Endothelial cell (in vitro differentiated cells): ENCODE measurements around the gene SLC16A7. TPM values are rescaled to one million over a fixed set of nuclear protein-coding genes. Genes with fewer than 3 reads are reported as not detected.

Experiments
- DNase-seq: peaks from one replicate; pipeline ENCODE4 v3.0.0; 2021; ENCODE audit warnings: low spot score
- H3K27ac Mint-ChIP-seq: one replicate; pipeline ENCODE4 v1.8.0; 2021; ENCODE audit warnings: mixed read lengths, inconsistent platforms; ENCODE audit not compliant: unreplicated experiment
- H3K27me3 Mint-ChIP-seq: one replicate; pipeline ENCODE4 v1.8.0; 2021; ENCODE audit warnings: mild to moderate bottlenecking, moderate library complexity, mixed read lengths, inconsistent platforms; ENCODE audit not compliant: unreplicated experiment
- H3K36me3 Mint-ChIP-seq: one replicate; pipeline ENCODE4 v1.8.0; 2021; ENCODE audit warnings: mild to moderate bottlenecking, low read depth, mixed read lengths, inconsistent platforms; ENCODE audit not compliant: unreplicated experiment
- H3K4me1 Mint-ChIP-seq: one replicate; pipeline ENCODE4 v1.8.0; 2021; ENCODE audit warnings: mild to moderate bottlenecking, mixed read lengths, inconsistent platforms; ENCODE audit not compliant: unreplicated experiment
- H3K4me3 Mint-ChIP-seq: one replicate; pipeline ENCODE4 v1.8.0; 2021; ENCODE audit warnings: mild to moderate bottlenecking, mixed read lengths, inconsistent platforms; ENCODE audit not compliant: unreplicated experiment
- H3K9me3 Mint-ChIP-seq: one replicate; pipeline ENCODE4 v1.8.0; 2021; ENCODE audit warnings: mixed read lengths, inconsistent platforms; ENCODE audit not compliant: unreplicated experiment
- CTCF ChIP-seq: fragments of 200-600 bp; sonication (generic); IDR thresholded peaks from one replicate; pipeline ENCODE4 v1.5.0; 2021; ENCODE audit warnings: antibody characterized with exemption; ENCODE audit not compliant: unreplicated experiment
- total RNA-seq: library from RNA; stranded (reverse); fragmentation: NEBNext Ultra II Directional; extraction: Animal tissue kit (Norgen Biotek cat#: 25700); gene quantifications from one replicate; pipeline ENCODE4 v1.2.1, GENCODE V29; 2021; ENCODE audit not compliant: unreplicated experiment

The SLC16A7 gene
- total RNA-seq, 1 donor from 2014 or later: 14.6 TPM

GRCh38 chr12:59823567-59823966 lies 227.7 kb downstream of the SLC16A7 start:
- no peak for TF ChIP-seq CTCF
- Mint-ChIP-seq H3K27ac (no peak overlapping the region), H3K4me1 (no peaks in the 10 kb centered on the region), H3K4me3 (no peak overlapping the region), H3K9me3 (no peaks in the 10 kb centered on the region), H3K36me3 (no peaks in the 10 kb centered on the region), H3K27me3 (no peaks in the 10 kb centered on the region)
- DNase-seq: no peak

GRCh38 chr12:59827767-59828166 lies 231.9 kb downstream of the SLC16A7 start:
- no peak for TF ChIP-seq CTCF
- no peak for DNase-seq
- Mint-ChIP-seq H3K4me3 (no peak overlapping the region), H3K27me3 (no peaks in the 10 kb centered on the region), H3K9me3 (no peaks in the 10 kb centered on the region), H3K36me3 (no peaks in the 10 kb centered on the region), H3K4me1 (no peaks in the 10 kb centered on the region), H3K27ac (no peak overlapping the region)

GRCh38 chr12:59828521-59828920 lies 232.7 kb downstream of the SLC16A7 start:
- Mint-ChIP-seq H3K27ac (no peak overlapping the region), H3K4me1 (no peaks in the 10 kb centered on the region), H3K9me3 (no peaks in the 10 kb centered on the region)

GRCh38 chr12:59833408-59833807 lies 237.6 kb downstream of the SLC16A7 start:
- Mint-ChIP-seq H3K4me3 (no peak overlapping the region), H3K36me3 (no peaks in the 10 kb centered on the region), H3K4me1 (no peaks in the 10 kb centered on the region), H3K27me3 (no peaks in the 10 kb centered on the region), H3K9me3 (no peaks in the 10 kb centered on the region), H3K27ac (no peak overlapping the region)
- TF ChIP-seq CTCF: no peak
- DNase-seq: no peak

More at GRCh38 chr12:59828521-59828920, 232.7 kb downstream of the SLC16A7 start:
- no peaks in the 10 kb centered on the region for H3K27me3 Mint-ChIP-seq
- no peak for TF ChIP-seq CTCF
- no peaks in the 10 kb centered on the region for H3K36me3 Mint-ChIP-seq
- no peak for DNase-seq
- no peak overlapping the region for H3K4me3 Mint-ChIP-seq

GRCh38 chr12:59834659-59835474 lies 239.0 kb downstream of the SLC16A7 start:
- Mint-ChIP-seq H3K4me3 (no peak overlapping the region), H3K9me3 (no peaks in the 10 kb centered on the region), H3K4me1 (peaks cover 12% of the 10 kb centered on the region), H3K27ac (no peak overlapping the region), H3K36me3 (no peaks in the 10 kb centered on the region), H3K27me3 (no peaks in the 10 kb centered on the region)
- no peak for DNase-seq
- peak; percentile 59 for TF ChIP-seq CTCF
